Mammary epithelial cell (primary cell): ENCODE measurements around the gene HOXC6.

Experiments used
- EZH2 ChIP-seq: IDR thresholded peaks from 2 replicates; pipeline ENCODE4 v1.6.1; 2012; ENCODE audit warnings: low read length, inconsistent platforms, borderline replicate concordance
- TF ChIP-seq, protein P1 (sequence below), 2 donors: IDR thresholded peaks in 1 of 2; conservative IDR thresholded peaks in 1 of 2; 2 replicates each; pipeline ENCODE4 v1.5.1; 2011 to 2012; ENCODE audit warnings: inconsistent platforms in 2 of 2, low read length in 2 of 2, mild to moderate bottlenecking in 2 of 2, control low read depth in 1 of 2, low read depth in 1 of 2; ENCODE audit not compliant: insufficient read depth in 1 of 2; ENCODE audit errors: extremely low read depth in 1 of 2

DNA sequence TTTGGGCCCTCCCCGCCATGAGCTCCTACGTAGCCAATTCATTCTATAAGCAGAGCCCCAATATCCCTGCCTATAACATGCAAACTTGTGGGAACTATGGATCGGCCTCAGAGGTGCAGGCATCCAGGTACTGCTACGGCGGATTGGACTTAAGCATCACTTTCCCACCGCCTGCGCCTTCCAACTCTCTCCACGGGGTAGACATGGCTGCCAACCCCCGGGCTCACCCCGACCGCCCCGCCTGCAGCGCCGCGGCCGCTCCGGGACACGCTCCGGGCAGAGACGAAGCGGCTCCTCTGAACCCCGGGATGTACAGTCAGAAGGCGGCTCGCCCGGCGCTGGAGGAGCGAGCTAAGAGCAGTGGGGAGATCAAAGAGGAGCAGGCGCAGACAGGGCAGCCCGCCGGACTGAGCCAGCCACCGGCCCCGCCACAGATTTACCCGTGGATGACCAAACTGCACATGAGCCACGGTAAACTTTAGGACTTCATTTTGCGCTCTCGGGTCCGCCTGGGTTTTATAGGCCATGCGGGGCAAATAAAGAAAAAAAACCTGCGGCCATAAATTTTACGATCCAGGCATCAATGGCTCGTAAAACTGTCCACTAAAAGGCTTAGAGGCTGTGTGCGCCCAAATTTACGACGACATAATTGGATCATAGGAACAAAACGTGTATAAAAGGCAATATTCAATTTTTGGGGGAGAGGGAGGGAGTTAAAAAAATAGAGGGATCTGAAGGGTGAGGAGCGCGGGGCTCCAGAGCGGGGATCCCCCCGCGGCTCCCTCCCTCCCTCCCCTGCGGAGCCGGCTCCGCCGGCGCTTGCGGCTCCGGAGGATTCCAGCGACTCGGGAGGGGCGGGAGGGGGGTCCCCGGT lies 5.1 kb downstream of the HOXC6 start:
- TF ChIP-seq, protein P1, sequence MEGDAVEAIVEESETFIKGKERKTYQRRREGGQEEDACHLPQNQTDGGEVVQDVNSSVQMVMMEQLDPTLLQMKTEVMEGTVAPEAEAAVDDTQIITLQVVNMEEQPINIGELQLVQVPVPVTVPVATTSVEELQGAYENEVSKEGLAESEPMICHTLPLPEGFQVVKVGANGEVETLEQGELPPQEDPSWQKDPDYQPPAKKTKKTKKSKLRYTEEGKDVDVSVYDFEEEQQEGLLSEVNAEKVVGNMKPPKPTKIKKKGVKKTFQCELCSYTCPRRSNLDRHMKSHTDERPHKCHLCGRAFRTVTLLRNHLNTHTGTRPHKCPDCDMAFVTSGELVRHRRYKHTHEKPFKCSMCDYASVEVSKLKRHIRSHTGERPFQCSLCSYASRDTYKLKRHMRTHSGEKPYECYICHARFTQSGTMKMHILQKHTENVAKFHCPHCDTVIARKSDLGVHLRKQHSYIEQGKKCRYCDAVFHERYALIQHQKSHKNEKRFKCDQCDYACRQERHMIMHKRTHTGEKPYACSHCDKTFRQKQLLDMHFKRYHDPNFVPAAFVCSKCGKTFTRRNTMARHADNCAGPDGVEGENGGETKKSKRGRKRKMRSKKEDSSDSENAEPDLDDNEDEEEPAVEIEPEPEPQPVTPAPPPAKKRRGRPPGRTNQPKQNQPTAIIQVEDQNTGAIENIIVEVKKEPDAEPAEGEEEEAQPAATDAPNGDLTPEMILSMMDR (conservative IDR thresholded peaks at IDR 0.05 in 1 of 2, IDR thresholded peaks at IDR 0.05 in 1 of 2; ENCODE audit: extremely low read depth in 1 of 2, insufficient read depth in 1 of 2, low read depth in 1 of 2, low read length in 2 of 2), result no peak
- no peak for TF ChIP-seq EZH2
